Measurements from ENCODE around the gene CPAMD8.
"Not testable (repeated sequence)": the region's sequence is repeated elsewhere in the genome, so short reads cannot be mapped to it uniquely, and the experiment has no call there.

CPAMD8 gene

DNA sequence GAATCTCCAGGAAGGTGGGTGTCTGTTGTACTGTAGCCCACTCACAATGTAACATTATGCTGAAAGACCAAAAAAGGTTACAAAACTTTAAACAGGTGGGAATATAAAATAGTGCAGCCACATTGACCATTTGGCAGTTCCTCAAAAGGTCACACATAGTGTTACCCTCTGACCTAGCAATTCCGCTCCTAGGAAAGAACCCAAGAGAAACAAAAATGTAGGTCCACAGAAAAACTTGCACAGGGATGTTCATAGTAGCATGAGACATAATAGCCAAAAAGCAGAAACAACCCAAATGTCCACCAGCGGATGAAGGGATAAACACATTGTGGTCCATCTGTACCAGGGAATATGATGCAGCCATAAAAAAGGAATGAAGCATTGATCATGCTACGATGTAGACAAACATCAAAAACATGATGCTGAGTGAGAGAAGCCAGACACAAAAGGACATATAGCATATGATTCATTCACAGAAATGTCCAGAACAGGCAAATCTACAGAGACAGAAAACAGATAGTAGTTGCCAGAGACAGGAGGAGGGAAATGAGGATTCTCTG is 27.9 kb downstream of the CPAMD8 start:
- DNase-seq (ENCODE audit: low read depth) = no peak
- no peak overlapping the region for H3K4me3 ChIP-seq (ENCODE audit: control insufficient read depth, low read depth, low read length)
- TF ChIP-seq, protein P1, sequence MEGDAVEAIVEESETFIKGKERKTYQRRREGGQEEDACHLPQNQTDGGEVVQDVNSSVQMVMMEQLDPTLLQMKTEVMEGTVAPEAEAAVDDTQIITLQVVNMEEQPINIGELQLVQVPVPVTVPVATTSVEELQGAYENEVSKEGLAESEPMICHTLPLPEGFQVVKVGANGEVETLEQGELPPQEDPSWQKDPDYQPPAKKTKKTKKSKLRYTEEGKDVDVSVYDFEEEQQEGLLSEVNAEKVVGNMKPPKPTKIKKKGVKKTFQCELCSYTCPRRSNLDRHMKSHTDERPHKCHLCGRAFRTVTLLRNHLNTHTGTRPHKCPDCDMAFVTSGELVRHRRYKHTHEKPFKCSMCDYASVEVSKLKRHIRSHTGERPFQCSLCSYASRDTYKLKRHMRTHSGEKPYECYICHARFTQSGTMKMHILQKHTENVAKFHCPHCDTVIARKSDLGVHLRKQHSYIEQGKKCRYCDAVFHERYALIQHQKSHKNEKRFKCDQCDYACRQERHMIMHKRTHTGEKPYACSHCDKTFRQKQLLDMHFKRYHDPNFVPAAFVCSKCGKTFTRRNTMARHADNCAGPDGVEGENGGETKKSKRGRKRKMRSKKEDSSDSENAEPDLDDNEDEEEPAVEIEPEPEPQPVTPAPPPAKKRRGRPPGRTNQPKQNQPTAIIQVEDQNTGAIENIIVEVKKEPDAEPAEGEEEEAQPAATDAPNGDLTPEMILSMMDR (IDR thresholded peaks at IDR 0.05; ENCODE audit: control insufficient read depth, insufficient read depth, low read depth, low read length, missing control alignments) = no peak

DNA sequence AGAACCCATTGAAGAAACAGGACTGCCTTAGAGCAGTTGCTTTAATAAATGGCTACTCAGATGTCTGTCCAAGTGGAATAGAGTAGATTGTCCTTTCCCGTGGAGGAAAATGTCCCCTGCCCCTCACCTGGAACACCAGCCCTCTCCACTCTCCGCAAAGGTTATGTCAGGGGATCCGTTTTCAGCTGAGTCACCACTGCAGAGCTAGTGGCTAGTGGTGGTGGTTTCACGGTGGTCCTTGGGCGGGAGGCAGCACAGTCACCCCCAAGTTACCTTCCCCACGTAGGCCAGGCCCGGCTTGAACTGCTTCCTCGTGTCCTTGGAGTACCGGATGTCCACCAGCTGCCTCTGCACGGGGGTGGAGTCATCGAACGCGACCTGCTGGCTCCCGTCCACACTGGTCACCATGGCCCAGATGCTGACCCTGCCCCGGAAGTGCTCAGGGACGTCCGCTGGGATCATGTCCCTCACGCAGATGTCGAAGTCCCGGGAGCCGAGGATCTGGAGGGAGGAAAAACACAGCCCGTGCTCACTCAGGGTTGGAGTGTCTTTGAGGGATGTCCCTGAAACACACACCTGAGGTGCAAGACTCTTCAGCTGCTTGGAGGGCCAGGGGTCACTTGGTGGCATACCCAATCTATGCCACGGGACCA is 29.6 kb downstream of the CPAMD8 start:
- not testable (repeated sequence) for DNase-seq (ENCODE audit: low read depth); H3K4me3 ChIP-seq (ENCODE audit: control insufficient read depth, low read depth, low read length)

DNA sequence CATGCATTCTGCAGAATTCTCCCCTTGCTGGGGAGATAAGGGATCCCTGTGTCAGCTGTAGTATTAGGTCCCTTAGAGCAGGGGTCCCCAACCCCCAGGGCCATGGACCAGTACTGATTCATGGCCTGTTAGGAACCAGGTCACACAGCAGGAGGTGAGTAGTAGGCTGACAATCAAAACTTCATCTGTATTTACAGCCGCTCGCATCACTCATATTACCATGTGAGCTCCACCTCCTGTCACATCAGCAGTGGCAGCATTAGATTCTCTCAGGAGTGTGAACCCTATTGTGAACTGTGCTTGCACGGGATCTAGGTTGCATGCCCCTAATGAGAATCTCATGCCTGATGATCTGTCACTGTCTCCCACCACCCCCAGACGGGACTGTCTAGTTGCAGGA is 37.9 kb downstream of the CPAMD8 start:
- H3K4me3 ChIP-seq (ENCODE audit: control insufficient read depth, low read depth, low read length) = no peak overlapping the region
- TF ChIP-seq, protein P1 (IDR thresholded peaks at IDR 0.05; ENCODE audit: control insufficient read depth, insufficient read depth, low read depth, low read length, missing control alignments) = no peak
- DNase-seq (ENCODE audit: low read depth) = no peak

DNA sequence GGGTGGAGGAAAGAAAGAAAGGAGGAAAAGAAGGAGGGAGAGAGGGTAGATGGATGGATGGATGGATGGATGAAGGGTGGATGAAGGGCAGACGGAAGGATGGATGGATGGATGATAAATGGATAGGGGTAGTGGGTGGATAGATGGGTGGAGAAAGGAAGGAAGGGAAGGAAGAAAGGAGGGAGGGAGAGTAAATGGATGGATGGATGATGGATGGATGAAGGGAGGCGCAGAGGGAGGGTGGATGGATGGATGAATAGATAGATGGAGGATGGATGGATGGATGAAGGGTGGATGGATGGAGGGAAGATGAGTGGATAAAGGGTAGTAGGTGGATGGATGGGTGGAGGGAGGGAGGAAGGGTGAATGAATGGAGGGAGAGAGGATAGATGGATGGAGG is 41.2 kb downstream of the CPAMD8 start:
- H3K4me3 ChIP-seq (ENCODE audit: control insufficient read depth, low read depth, low read length) = no peak overlapping the region

DNA sequence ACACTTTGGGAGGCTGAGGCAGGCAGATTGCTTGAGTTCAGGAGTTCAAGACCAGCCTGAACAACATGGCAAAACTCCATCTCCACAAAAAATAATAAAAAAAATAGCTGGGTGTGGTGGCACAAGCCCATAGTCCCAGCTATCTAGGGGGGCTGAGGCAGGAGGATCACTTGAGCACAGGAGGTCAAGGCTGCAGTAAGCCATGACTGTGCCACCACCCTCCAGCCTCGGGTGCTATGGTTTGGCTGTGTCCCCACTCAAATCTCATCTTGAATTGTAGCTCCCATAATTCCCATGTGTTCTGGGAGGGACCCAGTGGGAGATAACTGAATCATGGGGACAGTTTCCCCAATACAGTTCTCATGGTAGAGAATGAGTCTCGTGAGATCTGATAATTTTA is 44.0 kb downstream of the CPAMD8 start:
- DNase-seq (ENCODE audit: low read depth); H3K4me3 ChIP-seq (ENCODE audit: control insufficient read depth, low read depth, low read length): not testable (repeated sequence)

More for the DNA sequence above, 41.2 kb downstream of the CPAMD8 start:
- DNase-seq (ENCODE audit: low read depth) = no peak
- TF ChIP-seq, protein P1 (IDR thresholded peaks at IDR 0.05; ENCODE audit: control insufficient read depth, insufficient read depth, low read depth, low read length, missing control alignments) = no peak

DNA sequence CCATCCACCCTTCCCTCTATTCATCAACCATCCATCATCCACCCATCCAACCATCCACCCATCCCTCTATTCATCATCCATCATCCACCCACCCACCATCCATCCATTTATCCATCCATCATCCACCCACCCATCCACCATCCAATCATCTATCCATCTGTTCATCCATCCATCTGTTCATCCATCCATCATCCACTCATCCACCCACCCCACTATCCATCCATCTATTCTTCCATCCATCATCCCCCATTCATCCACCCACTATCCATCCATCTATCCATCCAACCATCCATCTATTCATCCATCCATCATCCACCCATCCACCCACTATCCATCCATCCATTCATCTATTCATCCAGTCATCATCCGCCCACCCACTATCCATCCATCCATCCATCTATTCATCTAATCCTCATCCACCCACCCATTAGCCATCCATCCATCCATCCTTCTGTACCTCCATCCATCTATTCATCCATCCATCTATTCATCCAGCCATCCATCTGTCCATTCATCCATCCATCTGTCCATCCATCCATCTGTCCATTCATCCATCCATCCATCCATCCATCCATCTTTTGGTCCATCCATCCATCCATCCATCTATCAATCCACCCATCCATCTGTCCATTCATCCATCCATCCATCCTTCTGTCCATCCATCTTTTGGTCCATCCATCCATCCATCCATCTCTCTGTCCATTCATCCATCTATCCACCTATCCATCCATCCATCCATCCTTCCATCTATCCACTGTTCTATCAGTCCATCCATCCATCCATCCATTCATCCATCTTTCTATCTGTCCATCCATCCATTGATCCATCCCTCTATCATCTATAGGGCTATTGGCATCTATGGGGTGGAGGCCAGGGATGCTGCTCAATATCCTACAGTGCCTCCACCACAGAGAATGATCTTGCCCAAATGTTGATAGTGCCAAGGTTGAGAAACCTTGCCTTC is 47.5 kb downstream of the CPAMD8 start:
- DNase-seq (ENCODE audit: low read depth) = no peak
- H3K4me3 ChIP-seq (ENCODE audit: control insufficient read depth, low read depth, low read length) = no peak overlapping the region
- TF ChIP-seq, protein P1 (IDR thresholded peaks at IDR 0.05; ENCODE audit: control insufficient read depth, insufficient read depth, low read depth, low read length, missing control alignments) = no peak

DNA sequence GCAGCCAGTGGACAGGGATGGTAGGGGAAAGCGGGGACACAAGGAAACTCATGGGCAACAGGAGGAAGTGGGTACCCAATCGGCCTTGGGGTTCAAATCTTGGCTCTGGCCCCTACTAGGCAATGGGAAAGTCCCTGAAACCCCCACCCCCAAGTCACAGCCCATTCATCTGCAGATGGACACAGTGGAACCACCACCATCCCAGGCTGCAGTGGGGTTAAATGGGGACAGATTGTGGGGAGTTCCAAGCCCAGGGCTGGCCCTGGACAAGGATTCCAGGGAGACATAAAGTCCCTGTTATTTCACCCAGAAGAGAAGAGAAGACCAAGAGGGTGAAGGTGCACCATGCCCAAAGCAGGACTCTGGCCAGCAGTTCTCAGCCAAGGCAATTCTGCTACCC is 48.5 kb downstream of the CPAMD8 start:
- no peak for DNase-seq (ENCODE audit: low read depth)
- H3K4me3 ChIP-seq (ENCODE audit: control insufficient read depth, low read depth, low read length) = no peak overlapping the region
- TF ChIP-seq, protein P1 (IDR thresholded peaks at IDR 0.05; ENCODE audit: control insufficient read depth, insufficient read depth, low read depth, low read length, missing control alignments) = no peak

Measured in AG09309 (cell line).